HG03139 (cell line): ENCODE measurements around the gene MOV10.
A peak's percentile ranks its signal among the peaks of the same experiment; 100 is the strongest.

Source experiments
- ATAC-seq: cut with Tn5 transposase; IDR thresholded peaks from one replicate; pipeline ENCODE4 v1.9.1; 2021; ENCODE audit not compliant: unreplicated experiment

MOV10 gene

GRCh38 chr1:112698366-112699310, 24.2 kb downstream of the MOV10 start:
- ATAC-seq: no peak

- ATAC-seq: no peak
Observed at GRCh38 chr1:112699425-112700144, 25.1 kb downstream of the MOV10 start.

DNA sequence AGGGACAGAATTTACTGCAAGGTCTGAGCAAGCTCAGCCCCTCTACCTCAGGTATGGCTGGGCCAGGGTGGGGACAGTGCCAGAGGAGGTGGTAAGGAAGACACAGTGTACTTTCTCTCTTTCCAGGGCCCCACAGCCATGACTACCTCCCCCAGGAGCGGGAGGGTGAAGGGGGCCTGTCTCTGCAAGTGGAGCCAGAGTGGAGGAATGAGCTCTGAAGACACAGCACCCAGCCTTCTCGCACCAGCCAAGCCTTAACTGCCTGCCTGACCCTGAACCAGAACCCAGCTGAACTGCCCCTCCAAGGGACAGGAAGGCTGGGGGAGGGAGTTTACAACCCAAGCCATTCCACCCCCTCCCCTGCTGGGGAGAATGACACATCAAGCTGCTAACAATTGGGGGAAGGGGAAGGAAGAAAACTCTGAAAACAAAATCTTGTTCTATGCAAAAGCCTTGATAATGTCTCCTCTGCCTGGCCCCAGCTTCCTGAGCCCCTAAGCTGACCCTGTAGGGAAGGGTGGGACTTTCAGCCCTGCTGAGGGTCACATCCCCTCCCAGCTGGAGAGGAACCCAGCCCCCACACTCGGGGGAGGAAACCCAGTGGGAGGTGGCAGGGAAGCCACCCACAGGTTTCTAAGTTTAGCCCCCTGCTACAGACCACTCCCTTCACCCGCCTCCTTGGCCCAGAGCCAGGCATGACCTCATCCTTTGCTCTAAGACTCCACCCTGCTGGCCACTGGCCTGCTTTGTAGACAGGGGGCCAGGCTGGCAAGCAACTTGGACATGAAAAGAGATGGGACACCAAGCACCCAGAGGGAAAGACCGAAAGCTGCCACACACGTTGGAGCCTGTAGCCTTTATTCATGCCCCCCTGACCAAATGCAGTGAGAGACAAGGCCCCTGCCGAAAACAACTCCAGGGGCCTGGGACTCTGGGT, 26.1 kb downstream of the MOV10 start:
- ATAC-seq: no peak

- no peak for ATAC-seq
Observed at GRCh38 chr1:112701227-112702066, 27.0 kb downstream of the MOV10 start.

GRCh38 chr1:112702067-112702395, 27.6 kb downstream of the MOV10 start:
- no peak for ATAC-seq

DNA sequence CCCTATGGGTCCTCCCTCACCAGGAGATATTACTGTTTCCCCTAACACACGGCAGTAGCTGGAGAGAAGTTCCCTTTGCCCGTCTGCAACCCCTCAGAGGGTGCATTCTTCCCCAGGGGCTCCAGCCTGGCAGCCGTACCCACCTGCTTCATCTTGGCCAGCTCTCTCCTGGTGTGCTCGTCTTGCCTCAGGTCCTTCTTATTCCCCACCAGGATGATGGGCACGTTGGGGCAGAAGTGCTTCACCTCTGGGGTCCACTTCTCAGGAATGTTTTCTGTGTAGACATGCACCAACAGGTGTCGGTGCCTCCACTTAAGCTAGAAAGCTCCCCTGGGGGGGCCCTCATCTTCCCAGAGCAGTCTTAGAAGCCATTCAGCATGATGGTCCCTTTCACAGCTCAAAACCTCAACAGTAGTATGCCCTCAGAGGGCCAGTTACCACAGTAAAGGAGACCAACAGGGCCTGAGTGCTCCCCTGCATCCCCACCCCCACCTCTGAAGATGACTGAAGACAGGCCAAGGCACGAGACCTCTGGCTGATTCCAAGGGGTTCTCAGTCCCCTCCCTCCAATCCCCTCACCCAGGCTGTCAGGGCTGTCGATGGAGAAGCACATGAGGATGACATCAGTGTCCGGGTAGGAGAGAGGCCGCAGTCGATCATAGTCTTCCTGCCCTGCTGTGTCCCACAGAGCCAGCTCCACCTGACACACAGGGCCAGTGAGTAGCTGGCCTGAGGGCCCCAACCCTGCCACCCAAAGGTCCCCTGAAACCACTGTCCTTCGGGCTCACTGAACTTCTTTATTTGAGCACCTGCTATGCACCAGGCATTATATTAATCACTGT, 28.2 kb downstream of the MOV10 start:
- no peak for ATAC-seq

DNA sequence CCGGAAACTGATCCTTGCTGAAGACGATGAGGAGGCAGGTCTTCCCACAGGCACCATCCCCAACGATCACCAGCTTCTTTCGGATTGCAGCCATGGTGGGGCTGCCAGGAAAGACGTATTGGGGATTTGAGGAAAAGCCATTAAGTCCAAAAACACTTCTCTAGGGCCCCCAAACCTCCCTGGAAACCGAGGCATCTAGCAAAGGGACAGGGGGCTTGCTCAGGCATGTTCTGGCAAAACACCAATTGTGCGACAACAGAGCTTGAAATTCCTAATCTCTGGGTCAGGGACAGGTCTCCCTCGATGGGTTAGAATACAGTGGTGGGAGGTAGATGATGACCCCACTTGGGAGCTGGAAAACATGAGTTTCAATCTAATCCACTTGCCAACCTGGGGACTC, 29.2 kb downstream of the MOV10 start:
- ATAC-seq: no peak

- no peak for ATAC-seq
Observed at GRCh38 chr1:112704391-112704933, 30.0 kb downstream of the MOV10 start.

DNA sequence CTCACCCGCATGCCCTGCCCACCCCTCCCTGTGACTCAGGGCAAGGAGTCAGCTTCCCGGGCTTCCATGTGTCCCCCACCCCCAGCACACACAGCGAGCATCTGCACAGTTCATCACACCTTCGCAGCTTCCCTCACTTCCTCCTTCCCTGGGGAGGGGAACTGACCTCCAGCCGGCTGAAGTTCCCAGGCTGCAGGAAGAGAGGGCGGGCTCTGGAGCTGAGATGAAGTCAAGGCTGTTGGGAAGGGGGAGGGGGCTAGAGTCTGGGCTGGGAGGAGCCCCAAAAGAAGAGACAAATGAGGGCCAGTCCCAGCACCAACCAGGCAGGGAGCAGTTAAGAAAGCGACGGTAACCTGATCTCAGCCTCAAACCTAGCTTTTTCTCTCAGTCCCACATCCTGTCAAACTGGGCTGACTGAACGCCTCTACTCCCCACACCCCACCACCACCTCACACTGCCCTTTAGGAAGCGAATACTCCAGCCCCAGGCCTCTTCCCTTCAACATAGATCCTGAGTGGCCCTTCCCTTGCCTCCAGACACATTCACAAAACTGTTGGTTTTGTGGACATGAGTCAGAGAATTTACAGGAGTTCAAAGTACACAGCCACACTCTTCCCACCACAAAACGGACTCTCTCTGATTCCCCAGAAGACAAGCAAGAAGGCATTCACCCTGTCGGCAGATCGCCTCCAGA, 30.6 kb downstream of the MOV10 start:
- ATAC-seq: peak; percentile 48

DNA sequence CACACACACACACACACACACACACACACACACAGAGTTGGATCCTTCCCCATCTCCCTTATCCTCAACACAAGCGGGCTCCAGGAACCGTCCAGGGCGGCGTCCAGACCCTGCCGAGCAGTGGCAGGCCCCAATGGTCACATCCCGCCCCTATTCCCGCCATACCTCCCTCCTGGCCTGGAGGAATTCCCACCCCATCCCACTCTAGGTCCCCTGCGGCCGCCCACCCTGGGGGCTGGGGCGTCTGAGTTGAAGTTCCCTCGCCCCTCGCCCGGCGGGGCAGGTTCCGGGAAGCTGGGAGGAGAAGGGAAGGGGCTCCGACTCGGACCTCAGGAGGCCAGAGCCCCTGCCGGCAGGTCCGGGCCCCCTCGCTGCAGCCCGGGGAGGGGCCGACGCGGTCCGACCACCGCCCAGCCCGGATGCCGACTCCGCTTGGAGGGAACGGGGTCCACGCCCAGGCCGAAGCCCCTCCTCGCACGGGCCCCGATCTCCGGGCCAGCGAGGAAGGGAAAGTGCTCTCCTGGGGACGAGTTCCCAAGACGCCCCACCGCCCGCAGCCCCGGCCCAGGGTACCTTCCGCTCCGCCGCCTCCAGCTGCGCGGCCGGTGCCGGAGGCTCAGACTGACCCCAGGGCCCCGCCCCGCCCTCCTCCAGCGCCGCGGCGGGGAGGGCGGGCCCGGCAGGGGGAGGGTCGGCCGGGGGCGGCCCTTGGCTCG, 32.2 kb downstream of the MOV10 start, which contains the start of gene RHOC:
Gene RHOC (minus strand): TSS at position 623 of the 716 bp plus-strand sequence. CDS start 3,328 bp downstream, outside the sequence.
- peak; percentile 53 for ATAC-seq

GRCh38 chr1:112707221-112708001, 33.0 kb downstream of the MOV10 start:
- ATAC-seq: peak; percentile 55

GRCh38 chr1:112708002-112708448, 33.6 kb downstream of the MOV10 start:
- no peak for ATAC-seq

- ATAC-seq: no peak
Observed at GRCh38 chr1:112708489-112708888, 34.0 kb downstream of the MOV10 start.

DNA sequence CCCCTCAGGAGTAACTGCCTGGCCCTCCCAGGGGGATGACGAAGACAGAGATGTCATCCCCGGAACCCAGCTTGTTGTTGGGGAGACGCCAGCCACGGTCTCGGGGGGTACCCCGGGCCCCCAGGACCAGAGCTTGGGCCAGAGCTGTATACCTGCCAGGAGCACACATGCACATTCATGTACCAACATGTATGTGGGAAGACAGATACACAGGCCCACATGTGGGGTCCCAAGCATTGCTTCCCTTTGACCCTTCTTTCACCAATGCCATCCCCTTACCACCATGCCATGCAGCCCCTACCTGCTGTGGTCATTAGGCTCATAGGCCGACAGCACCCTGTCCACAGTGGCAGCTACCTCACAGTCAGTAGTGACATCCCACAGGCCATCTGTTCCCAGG, 35.7 kb downstream of the MOV10 start:
- no peak for ATAC-seq

GRCh38 chr1:112710586-112710985, 36.1 kb downstream of the MOV10 start:
- ATAC-seq: no peak

- ATAC-seq: no peak
Observed at GRCh38 chr1:112711041-112711440, 36.6 kb downstream of the MOV10 start.

DNA sequence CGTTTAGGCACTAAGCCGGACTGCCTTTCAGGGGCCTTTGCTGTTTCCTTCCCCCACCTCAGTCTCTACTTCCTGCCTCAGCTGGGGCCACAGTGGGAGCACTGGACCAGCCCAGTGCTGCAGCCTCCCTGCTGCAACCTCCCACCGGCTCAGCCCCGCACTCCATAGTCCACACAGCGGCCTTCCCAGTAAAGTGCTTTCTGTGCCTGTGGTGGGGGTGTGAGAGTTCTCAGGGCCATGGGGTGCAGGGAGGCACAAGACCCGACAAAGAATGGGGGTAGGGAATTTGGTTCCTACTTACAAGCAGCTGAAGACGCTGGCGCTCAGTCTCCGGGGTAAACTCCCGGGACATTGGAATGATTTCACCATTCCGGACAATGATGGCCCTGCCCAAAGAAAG, 37.2 kb downstream of the MOV10 start:
- no peak for ATAC-seq
